Measurements from ENCODE around the gene SS18L1. TPM values are rescaled to one million over a fixed set of nuclear protein-coding genes. Genes with fewer than 3 reads are reported as not detected.

SS18L1 gene
- total RNA-seq, 1 experiment from 2014 or later: 34.1 TPM

DNA sequence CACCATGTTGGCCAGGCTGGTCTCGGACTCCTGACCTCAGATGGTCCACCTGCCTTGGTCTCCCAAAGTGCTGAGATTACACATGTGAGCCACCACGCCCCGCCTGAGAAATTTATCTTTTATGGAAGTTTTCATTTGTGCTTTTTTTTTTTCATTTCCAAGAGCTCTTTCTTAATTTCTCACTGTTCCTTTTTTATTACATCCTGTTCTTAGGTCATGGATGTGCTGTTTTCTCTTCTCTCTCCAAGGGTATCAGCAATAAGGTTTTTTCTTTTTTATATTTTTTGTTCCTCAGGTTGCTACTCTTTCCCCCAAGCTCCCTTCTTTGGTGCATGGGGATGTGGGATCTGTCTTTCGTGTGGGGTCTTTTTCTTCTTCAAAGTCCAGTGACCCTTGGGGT lies 42.5 kb upstream of the SS18L1 start (continued):
- TF ChIP-seq, protein P1, sequence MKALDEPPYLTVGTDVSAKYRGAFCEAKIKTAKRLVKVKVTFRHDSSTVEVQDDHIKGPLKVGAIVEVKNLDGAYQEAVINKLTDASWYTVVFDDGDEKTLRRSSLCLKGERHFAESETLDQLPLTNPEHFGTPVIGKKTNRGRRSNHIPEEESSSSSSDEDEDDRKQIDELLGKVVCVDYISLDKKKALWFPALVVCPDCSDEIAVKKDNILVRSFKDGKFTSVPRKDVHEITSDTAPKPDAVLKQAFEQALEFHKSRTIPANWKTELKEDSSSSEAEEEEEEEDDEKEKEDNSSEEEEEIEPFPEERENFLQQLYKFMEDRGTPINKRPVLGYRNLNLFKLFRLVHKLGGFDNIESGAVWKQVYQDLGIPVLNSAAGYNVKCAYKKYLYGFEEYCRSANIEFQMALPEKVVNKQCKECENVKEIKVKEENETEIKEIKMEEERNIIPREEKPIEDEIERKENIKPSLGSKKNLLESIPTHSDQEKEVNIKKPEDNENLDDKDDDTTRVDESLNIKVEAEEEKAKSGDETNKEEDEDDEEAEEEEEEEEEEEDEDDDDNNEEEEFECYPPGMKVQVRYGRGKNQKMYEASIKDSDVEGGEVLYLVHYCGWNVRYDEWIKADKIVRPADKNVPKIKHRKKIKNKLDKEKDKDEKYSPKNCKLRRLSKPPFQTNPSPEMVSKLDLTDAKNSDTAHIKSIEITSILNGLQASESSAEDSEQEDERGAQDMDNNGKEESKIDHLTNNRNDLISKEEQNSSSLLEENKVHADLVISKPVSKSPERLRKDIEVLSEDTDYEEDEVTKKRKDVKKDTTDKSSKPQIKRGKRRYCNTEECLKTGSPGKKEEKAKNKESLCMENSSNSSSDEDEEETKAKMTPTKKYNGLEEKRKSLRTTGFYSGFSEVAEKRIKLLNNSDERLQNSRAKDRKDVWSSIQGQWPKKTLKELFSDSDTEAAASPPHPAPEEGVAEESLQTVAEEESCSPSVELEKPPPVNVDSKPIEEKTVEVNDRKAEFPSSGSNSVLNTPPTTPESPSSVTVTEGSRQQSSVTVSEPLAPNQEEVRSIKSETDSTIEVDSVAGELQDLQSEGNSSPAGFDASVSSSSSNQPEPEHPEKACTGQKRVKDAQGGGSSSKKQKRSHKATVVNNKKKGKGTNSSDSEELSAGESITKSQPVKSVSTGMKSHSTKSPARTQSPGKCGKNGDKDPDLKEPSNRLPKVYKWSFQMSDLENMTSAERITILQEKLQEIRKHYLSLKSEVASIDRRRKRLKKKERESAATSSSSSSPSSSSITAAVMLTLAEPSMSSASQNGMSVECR (CRISPR knock-in tag; IDR thresholded peaks at IDR 0.05; ENCODE audit: borderline replicate concordance): no peak
- TF ChIP-seq, protein P2, sequence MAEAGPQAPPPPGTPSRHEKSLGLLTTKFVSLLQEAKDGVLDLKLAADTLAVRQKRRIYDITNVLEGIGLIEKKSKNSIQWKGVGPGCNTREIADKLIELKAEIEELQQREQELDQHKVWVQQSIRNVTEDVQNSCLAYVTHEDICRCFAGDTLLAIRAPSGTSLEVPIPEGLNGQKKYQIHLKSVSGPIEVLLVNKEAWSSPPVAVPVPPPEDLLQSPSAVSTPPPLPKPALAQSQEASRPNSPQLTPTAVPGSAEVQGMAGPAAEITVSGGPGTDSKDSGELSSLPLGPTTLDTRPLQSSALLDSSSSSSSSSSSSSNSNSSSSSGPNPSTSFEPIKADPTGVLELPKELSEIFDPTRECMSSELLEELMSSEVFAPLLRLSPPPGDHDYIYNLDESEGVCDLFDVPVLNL (CRISPR knock-in tag; IDR thresholded peaks at IDR 0.05; ENCODE audit: borderline replicate concordance, low read depth): no peak
- TF ChIP-seq ZBTB21 (CRISPR knock-in tag; IDR thresholded peaks at IDR 0.05; ENCODE audit: borderline replicate concordance): no peak

- H3K27me3 Mint-ChIP-seq (ENCODE audit: low read depth): peaks cover 9% of the 10 kb centered on the region
- ChIA-PET POLR2A (interaction anchor here (0.9 kb wide), 1 partner anchor 37 kb away, joined by 3 read pairs; no protein-coding TSS in a partner anchor), CTCF (interaction anchor here (0.5 to 1.6 kb wide), 3 partner anchors 11 to 396 kb away, joined by 3 to 6 read pairs (median 3); no protein-coding TSS in a partner anchor)
- H3K27ac Mint-ChIP-seq: no peak overlapping the region
- H3K9me3 Mint-ChIP-seq: peaks cover 27% of the 10 kb centered on the region
- H3K4me3 Mint-ChIP-seq: no peak overlapping the region
- ATAC-seq (no peak), DNase-seq (ENCODE audit: low spot score) (no peak)
- peaks cover 10% of the 10 kb centered on the region for H3K4me1 Mint-ChIP-seq
- no peak for TF ChIP-seq TP53 (CRISPR knock-in tag; IDR thresholded peaks at IDR 0.05)
- TF ChIP-seq RELA (CRISPR knock-in tag; IDR thresholded peaks at IDR 0.05; ENCODE audit: borderline replicate concordance): no peak
- TF ChIP-seq, protein P3, sequence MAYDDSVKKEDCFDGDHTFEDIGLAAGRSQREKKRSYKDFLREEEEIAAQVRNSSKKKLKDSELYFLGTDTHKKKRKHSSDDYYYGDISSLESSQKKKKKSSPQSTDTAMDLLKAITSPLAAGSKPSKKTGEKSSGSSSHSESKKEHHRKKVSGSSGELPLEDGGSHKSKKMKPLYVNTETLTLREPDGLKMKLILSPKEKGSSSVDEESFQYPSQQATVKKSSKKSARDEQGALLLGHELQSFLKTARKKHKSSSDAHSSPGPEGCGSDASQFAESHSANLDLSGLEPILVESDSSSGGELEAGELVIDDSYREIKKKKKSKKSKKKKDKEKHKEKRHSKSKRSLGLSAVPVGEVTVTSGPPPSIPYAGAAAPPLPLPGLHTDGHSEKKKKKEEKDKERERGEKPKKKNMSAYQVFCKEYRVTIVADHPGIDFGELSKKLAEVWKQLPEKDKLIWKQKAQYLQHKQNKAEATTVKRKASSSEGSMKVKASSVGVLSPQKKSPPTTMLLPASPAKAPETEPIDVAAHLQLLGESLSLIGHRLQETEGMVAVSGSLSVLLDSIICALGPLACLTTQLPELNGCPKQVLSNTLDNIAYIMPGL (CRISPR knock-in tag; IDR thresholded peaks at IDR 0.05): no peak
- TF ChIP-seq ZNF423 (CRISPR knock-in tag; IDR thresholded peaks at IDR 0.05): no peak
- no peak for TF ChIP-seq SMAD3 (CRISPR knock-in tag; IDR thresholded peaks at IDR 0.05; ENCODE audit: borderline replicate concordance)
- TF ChIP-seq, protein P4, sequence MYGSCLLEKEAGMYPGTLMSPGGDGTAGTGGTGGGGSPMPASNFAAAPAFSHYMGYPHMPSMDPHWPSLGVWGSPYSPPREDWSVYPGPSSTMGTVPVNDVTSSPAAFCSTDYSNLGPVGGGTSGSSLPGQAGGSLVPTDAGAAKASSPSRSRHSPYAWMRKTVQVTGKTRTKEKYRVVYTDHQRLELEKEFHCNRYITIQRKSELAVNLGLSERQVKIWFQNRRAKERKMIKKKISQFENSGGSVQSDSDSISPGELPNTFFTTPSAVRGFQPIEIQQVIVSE (CRISPR knock-in tag; IDR thresholded peaks at IDR 0.05; ENCODE audit: borderline replicate concordance): no peak
- TF ChIP-seq, protein P5, sequence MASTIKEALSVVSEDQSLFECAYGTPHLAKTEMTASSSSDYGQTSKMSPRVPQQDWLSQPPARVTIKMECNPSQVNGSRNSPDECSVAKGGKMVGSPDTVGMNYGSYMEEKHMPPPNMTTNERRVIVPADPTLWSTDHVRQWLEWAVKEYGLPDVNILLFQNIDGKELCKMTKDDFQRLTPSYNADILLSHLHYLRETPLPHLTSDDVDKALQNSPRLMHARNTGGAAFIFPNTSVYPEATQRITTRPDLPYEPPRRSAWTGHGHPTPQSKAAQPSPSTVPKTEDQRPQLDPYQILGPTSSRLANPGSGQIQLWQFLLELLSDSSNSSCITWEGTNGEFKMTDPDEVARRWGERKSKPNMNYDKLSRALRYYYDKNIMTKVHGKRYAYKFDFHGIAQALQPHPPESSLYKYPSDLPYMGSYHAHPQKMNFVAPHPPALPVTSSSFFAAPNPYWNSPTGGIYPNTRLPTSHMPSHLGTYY (CRISPR knock-in tag; IDR thresholded peaks at IDR 0.05): no peak
- TF ChIP-seq ZNF232 (CRISPR knock-in tag; IDR thresholded peaks at IDR 0.05): no peak
- TF ChIP-seq CREB1 (CRISPR knock-in tag; IDR thresholded peaks at IDR 0.05): no peak
- TF ChIP-seq NR2C2 (CRISPR knock-in tag; IDR thresholded peaks at IDR 0.05): no peak
- TF ChIP-seq, protein P6, sequence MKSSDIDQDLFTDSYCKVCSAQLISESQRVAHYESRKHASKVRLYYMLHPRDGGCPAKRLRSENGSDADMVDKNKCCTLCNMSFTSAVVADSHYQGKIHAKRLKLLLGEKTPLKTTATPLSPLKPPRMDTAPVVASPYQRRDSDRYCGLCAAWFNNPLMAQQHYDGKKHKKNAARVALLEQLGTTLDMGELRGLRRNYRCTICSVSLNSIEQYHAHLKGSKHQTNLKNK (CRISPR knock-in tag; IDR thresholded peaks at IDR 0.05): no peak
- no peak for TF ChIP-seq ZNF425 (CRISPR knock-in tag; conservative IDR thresholded peaks at IDR 0.05)
- TF ChIP-seq ATF1 (CRISPR knock-in tag; IDR thresholded peaks at IDR 0.05): no peak
- TF ChIP-seq PRDM15 (CRISPR knock-in tag; IDR thresholded peaks at IDR 0.05): no peak
- no peaks in the 10 kb centered on the region for H3K36me3 Mint-ChIP-seq
Measured at GRCh38 chr20:62103508-62104233, 39.9 kb upstream of the SS18L1 start.

Data from WTC11 (cell line).